Measurements from ENCODE around the gene MELTF.
A peak's percentile ranks its signal among the peaks of the same experiment; 100 is the strongest.

MELTF gene

GRCh38 chr3:197025736-197026480 lies 3.7 kb downstream of the MELTF start:
- H3K9me2 ChIP-seq (replicated peaks; ENCODE audit: low read depth, low read length): no peaks in the 10 kb centered on the region
- no peak overlapping the region for H3K4me3 ChIP-seq (ENCODE audit: low read length, poor library complexity, severe bottlenecking)
- H3K36me3 ChIP-seq (ENCODE audit: insufficient read depth, low read length): no peaks in the 10 kb centered on the region
- TF ChIP-seq CTCF (conservative IDR thresholded peaks at IDR 0.05; ENCODE audit: low read length) (no peak), EZH2phosphoT487 (IDR thresholded peaks at IDR 0.05; ENCODE audit: borderline replicate concordance) (no peak)
- H4K20me1 ChIP-seq (ENCODE audit: insufficient read depth, low read length, poor library complexity, severe bottlenecking): no peaks in the 10 kb centered on the region
- H3K79me2 ChIP-seq (ENCODE audit: insufficient read depth, low read length): no peaks in the 10 kb centered on the region
- H3F3A ChIP-seq (ENCODE audit: low read depth): no peaks in the 10 kb centered on the region
- H3K4me2 ChIP-seq (ENCODE audit: low read depth, low read length, poor library complexity, severe bottlenecking): no peak overlapping the region
- no peak overlapping the region for H3K9ac ChIP-seq (ENCODE audit: low read depth, low read length, poor library complexity, severe bottlenecking)
- no peak overlapping the region for H2AFZ ChIP-seq (ENCODE audit: low read length)
- H3K27me3 ChIP-seq (ENCODE audit: insufficient read depth, low read length, poor library complexity, severe bottlenecking): no peaks in the 10 kb centered on the region
- H3K4me1 ChIP-seq (ENCODE audit: insufficient read depth, low read length, poor library complexity, severe bottlenecking): peaks cover 24% of the 10 kb centered on the region
- no peaks in the 10 kb centered on the region for H3K9me3 ChIP-seq (ENCODE audit: insufficient read depth, low read depth, low read length)

- TF ChIP-seq CTCF (conservative IDR thresholded peaks at IDR 0.05; ENCODE audit: low read length) (no peak), EZH2phosphoT487 (IDR thresholded peaks at IDR 0.05; ENCODE audit: borderline replicate concordance) (no peak)
- Histone ChIP-seq H3K4me1 (ENCODE audit: insufficient read depth, low read length, poor library complexity, severe bottlenecking) (peaks cover 24% of the 10 kb centered on the region), H3K9me3 (ENCODE audit: insufficient read depth, low read depth, low read length) (no peaks in the 10 kb centered on the region), H2AFZ (ENCODE audit: low read length) (no peak overlapping the region), H3K79me2 (ENCODE audit: insufficient read depth, low read length) (no peaks in the 10 kb centered on the region), H3F3A (ENCODE audit: low read depth) (no peaks in the 10 kb centered on the region), H3K9me2 (replicated peaks; ENCODE audit: low read depth, low read length) (no peaks in the 10 kb centered on the region), H4K20me1 (ENCODE audit: insufficient read depth, low read length, poor library complexity, severe bottlenecking) (no peaks in the 10 kb centered on the region), H3K36me3 (ENCODE audit: insufficient read depth, low read length) (no peaks in the 10 kb centered on the region), H3K9ac (ENCODE audit: low read depth, low read length, poor library complexity, severe bottlenecking) (no peak overlapping the region), H3K4me3 (ENCODE audit: low read length, poor library complexity, severe bottlenecking) (no peak overlapping the region), H3K27me3 (ENCODE audit: insufficient read depth, low read length, poor library complexity, severe bottlenecking) (no peaks in the 10 kb centered on the region), H3K4me2 (ENCODE audit: low read depth, low read length, poor library complexity, severe bottlenecking) (no peak overlapping the region)
Measured at GRCh38 chr3:197024881-197025735, 4.5 kb downstream of the MELTF start.

GRCh38 chr3:197023998-197024651 lies 5.5 kb downstream of the MELTF start:
- TF ChIP-seq EZH2phosphoT487 (IDR thresholded peaks at IDR 0.05; ENCODE audit: borderline replicate concordance) (no peak), CTCF (conservative IDR thresholded peaks at IDR 0.05; ENCODE audit: low read length) (no peak)
- no peaks in the 10 kb centered on the region for H3K9me3 ChIP-seq (ENCODE audit: insufficient read depth, low read depth, low read length)
- H3K4me1 ChIP-seq (ENCODE audit: insufficient read depth, low read length, poor library complexity, severe bottlenecking): peaks cover 20% of the 10 kb centered on the region
- no peaks in the 10 kb centered on the region for H3K79me2 ChIP-seq (ENCODE audit: insufficient read depth, low read length)
- H4K20me1 ChIP-seq (ENCODE audit: insufficient read depth, low read length, poor library complexity, severe bottlenecking): no peaks in the 10 kb centered on the region
- H3K4me3 ChIP-seq (ENCODE audit: low read length, poor library complexity, severe bottlenecking): peak overlapping the region; percentile 66
- H3K27me3 ChIP-seq (ENCODE audit: insufficient read depth, low read length, poor library complexity, severe bottlenecking): no peaks in the 10 kb centered on the region
- no peaks in the 10 kb centered on the region for H3K36me3 ChIP-seq (ENCODE audit: insufficient read depth, low read length)
- peak overlapping the region; percentile 90 for H3K4me2 ChIP-seq (ENCODE audit: low read depth, low read length, poor library complexity, severe bottlenecking)
- peak overlapping the region; percentile 88; the same call in 1 of the 2 replicates for H2AFZ ChIP-seq (ENCODE audit: low read length)
- no peaks in the 10 kb centered on the region for H3F3A ChIP-seq (ENCODE audit: low read depth)
- H3K9me2 ChIP-seq (replicated peaks; ENCODE audit: low read depth, low read length): no peaks in the 10 kb centered on the region
- no peak overlapping the region for H3K9ac ChIP-seq (ENCODE audit: low read depth, low read length, poor library complexity, severe bottlenecking)
